ENCODE measurements around the gene C11orf86.
"Not testable (repeated sequence)": the region's sequence is repeated elsewhere in the genome, so short reads cannot be mapped to it uniquely, and the experiment has no call there.

The C11orf86 gene

DNA sequence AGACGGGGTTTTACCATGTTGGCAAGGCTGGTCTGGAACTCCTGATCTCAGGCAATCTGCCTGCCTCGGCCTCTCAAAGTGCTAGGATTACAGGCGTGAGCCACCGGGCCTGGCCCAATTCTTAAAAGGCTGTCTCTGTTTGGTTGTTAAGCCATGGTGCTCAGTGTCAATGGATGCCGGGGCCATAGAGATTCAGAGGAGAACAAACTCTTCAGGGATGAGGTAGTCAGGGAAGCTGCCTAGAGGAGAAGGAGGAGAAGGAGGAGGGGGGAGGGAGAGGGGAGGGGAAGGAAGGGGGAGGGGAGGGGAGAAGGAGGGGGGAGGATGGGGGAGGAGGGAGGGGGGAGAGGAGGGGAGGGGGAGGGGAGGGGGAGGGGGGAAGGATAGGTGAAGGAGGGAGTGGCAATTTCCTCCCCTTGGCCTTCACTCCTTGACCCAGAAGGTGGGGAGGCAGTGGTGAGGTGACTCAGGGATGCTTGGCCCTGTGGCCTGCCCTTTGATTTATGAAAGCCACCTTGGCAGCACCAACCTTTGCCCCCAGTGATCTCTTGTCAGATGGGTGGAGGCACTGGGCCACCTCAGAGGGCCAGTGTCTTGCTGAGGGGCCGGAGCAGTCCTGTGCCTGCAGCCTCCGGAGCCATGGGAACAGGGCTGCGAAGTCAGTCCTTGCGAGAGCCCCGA lies at the start of gene C11orf86:
C11orf86 (plus strand) TSS at position 581 of the 681 bp plus-strand sequence; CDS start at position 640, 59 bp downstream.
- DNase-seq (ENCODE audit: low spot score) = no peak

DNA sequence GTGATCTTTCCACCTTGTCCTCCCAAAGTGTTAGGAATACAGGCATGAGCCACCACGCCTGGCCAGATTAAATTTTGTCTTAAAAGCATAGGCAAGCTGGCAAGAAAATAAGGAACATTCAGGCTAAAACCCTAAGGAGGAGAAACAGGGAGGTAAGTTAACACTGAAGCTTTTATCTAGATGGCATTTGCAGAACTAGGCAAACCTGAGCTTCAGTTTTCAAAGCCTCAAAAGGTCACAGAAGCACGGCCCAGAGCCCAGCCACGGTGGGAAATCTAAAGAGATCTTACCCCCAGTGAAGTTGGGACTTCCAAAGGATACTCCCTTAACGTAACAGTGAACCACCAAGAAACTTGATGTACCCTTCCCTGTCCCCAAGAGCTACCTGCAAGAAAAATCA lies 45.4 kb upstream of the C11orf86 start:
- DNase-seq (ENCODE audit: low spot score) = no peak

DNA sequence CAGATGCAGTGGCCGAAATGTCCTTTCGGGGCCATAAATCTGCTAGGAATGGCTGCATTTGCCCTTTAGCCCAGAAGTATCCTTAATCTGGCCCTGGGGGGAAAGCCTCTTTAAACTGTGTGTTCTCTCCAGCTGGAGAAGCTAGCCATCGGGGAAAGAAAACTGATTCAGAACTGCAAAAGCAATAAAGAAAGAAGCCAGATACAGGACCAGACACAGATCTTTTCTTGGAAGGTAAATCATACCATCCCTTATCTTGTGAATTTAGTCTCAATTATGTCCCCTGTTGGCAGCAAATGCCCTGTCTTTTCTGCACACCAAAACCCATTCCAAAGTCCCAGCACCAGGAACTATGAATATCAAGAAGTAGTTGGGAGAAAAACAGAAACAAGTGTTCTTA lies 42.6 kb upstream of the C11orf86 start:
- no peak for DNase-seq (ENCODE audit: low spot score)

GRCh38 chr11:66933531-66933930 lies 41.6 kb upstream of the C11orf86 start:
- no peak for DNase-seq (ENCODE audit: low spot score)

GRCh38 chr11:66934950-66935779 lies 39.9 kb upstream of the C11orf86 start:
- no peak for DNase-seq (ENCODE audit: low spot score)

GRCh38 chr11:66936311-66936711 lies 38.8 kb upstream of the C11orf86 start:
- DNase-seq (ENCODE audit: low spot score) = no peak

GRCh38 chr11:66937193-66937733 lies 37.8 kb upstream of the C11orf86 start:
- no peak for DNase-seq (ENCODE audit: low spot score)

DNA sequence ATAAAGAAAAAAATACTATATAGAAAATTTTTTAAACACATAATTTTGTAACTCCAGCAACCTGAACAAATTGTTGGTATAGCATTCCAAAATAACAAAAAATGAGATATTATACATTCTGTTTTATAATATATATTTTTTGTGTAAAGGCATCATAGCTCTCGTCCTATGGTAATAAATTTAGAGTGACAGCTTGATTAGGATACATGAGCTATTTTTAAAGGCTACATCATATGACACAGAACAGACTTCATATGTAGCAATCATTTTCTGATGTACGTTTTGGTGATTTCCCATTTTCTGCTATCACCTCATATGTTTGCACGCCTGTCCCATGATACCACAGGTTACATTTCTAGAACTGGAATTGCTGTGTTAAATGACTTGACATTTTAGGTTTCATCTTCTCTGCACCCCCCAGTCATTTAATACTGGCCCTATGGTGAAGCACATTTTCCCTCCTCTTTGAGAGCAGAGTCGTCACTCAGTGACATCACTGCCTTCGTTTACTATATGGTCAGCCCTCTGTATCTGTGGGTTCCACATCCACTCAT lies 36.4 kb upstream of the C11orf86 start:
- DNase-seq (ENCODE audit: low spot score) = no peak

GRCh38 chr11:66950112-66950535 lies 25.0 kb upstream of the C11orf86 start:
- DNase-seq (ENCODE audit: low spot score) = no peak

GRCh38 chr11:66951135-66951534 lies 24.0 kb upstream of the C11orf86 start:
- DNase-seq (ENCODE audit: low spot score) = no peak

DNA sequence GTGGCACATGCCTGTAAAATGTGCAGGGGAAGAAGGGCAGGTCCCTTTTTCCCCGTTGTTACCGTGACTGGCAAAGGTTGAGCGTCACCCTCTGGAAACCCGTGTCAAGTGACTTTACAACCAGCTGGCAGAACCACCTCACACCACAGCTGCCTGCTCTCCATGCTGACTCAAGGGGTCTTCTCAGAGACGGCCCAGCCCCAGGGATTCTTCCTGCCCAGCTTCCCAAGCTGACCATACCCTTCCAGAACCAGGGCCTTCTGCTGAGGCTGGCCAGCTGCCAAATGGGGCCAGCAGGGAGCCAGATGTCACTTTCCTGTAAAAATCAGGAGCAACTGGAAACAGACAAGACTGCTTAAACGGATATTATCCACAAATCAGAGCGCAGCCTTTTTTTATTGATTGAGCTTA lies 23.2 kb upstream of the C11orf86 start:
- DNase-seq (ENCODE audit: low spot score) = no peak

- no peak for DNase-seq (ENCODE audit: low spot score)
Measured at GRCh38 chr11:66953081-66953833, 21.8 kb upstream of the C11orf86 start.

DNA sequence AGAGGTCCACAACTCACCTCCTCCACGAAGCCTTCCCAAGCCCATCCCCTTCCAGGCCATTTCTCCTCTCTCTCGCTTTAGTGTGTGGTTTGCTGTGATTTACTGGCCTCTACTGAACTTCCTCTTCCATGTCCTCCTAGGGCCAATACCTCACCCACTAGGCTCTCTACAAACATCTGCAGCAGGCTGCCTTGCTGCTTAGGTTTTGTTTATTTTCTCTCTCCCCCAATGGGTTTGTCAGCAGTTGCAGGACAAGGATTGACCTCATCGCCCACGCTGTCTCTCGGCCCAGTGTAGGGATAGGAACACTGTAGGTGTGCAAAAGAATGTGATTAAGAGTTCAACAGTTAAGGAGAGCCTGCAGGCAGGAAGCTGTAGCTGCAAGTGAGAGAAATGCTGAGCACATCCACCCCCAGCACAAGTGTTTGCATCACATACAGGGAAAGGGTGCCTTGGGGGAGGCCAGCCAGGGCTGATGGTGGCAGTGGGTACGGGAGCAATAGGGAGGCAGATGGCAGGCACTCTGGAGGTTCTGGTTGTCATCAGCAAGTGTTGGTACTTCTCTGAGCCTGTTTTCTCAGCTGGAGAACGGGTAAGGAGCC lies 18.3 kb upstream of the C11orf86 start:
- no peak for DNase-seq (ENCODE audit: low spot score)

- DNase-seq (ENCODE audit: low spot score) = no peak
Measured at GRCh38 chr11:66957971-66958231, 17.2 kb upstream of the C11orf86 start.

- DNase-seq (ENCODE audit: low spot score) = peak; percentile 99
Measured at GRCh38 chr11:66958232-66958955, 16.7 kb upstream of the C11orf86 start, which contains the start of gene PC. PC (minus strand) TSS chr11:66958383; CDS start chr11:66872159, 86,224 bp downstream.

- DNase-seq (ENCODE audit: low spot score) = no peak
Measured at GRCh38 chr11:66958956-66959274, 16.2 kb upstream of the C11orf86 start.

GRCh38 chr11:66961691-66962213 lies 13.4 kb upstream of the C11orf86 start:
- not testable (repeated sequence) for DNase-seq (ENCODE audit: low spot score)

DNA sequence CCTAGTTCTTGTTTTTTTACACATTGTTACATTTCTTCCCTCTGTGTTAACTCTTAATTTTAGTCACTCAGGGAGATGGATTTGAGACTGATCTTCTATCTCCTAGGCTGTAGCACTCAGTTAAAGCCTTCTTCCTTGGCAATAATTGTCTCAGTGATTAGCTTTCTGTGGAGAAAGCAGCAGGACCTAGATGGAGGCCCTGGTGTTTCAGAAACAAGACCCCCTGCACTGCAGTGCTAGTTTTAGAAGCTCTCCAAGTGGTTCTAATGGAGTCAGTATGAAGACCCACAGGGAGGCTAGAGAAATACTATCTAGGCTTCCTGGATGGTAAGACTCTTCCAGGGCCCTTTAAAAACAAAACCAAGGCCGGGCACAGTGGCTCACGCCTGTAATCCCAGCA lies 12.9 kb upstream of the C11orf86 start:
- DNase-seq (ENCODE audit: low spot score) = no peak

- DNase-seq (ENCODE audit: low spot score) = no peak
Measured at GRCh38 chr11:66962801-66963200, 12.3 kb upstream of the C11orf86 start.

GRCh38 chr11:66964495-66964894 lies 10.6 kb upstream of the C11orf86 start:
- no peak for DNase-seq (ENCODE audit: low spot score)

DNA sequence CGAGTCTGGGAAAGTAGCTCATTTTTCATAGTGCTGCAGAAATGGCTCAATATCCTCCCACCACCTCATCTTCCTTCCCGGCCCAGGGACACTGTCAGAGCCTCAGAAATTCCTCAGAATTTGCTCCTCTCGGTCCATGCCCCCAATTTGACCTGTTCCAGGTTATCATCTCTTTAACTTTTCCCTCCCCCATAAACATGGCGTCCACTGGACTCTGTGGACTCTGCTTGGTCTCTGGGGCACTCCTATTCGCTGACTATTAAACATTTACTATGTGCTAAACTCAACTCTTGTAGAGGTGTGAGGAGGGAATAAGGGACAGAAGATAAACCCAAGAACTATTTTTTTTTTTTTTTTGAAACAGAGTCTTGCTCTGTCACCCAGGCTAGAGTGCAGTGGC lies 8.8 kb upstream of the C11orf86 start:
- no peak for DNase-seq (ENCODE audit: low spot score)
